GM12878 (cell line): ENCODE results near the gene LMO7. TPM values are rescaled to one million over a fixed set of nuclear protein-coding genes. Genes with fewer than 3 reads are reported as not detected.

ENCODE experiments used
- CHD1 ChIP-seq: IDR thresholded peaks from 2 replicates; pipeline ENCODE4 v1.6.1; 2012; ENCODE audit warnings: low read depth, low read length, improper control_type of control experiment
- GATAD2B ChIP-seq: fragments of 450-650 bp; conservative IDR thresholded peaks from 2 replicates; pipeline ENCODE4 v1.6.1; 2017; ENCODE audit warnings: low read depth, mild to moderate bottlenecking, moderate library complexity
- HDAC2 ChIP-seq: fragments of 200-600 bp; sonication (generic); IDR thresholded peaks from 2 replicates; pipeline ENCODE4 v1.6.1; 2017
- KDM1A ChIP-seq: fragments of 200-600 bp; sonication (generic); IDR thresholded peaks from 2 replicates; pipeline ENCODE4 v1.6.1; 2016; ENCODE audit warnings: borderline replicate concordance
- polyA plus RNA-seq, 11 experiments: library from polyadenylated mRNA; depleted of rRNA in 4 of 11; unstranded in 6 of 11; stranded (reverse) in 5 of 11; fragments of >200 nt; fragmentation: Nextera tagmentation in 4 of 11; fragmentation: Illumina TruSeq in 1 of 11; extraction: Ambion mirVana in 4 of 11; extraction: Trizol in 1 of 11; gene quantifications; 1 replicate in 1 of 11; 2 replicates in 10 of 11; pipeline versions ENCODE4 v1.2.1 to v1.2.3, GENCODE V29; 2011 to 2016; ENCODE audit warnings: inconsistent platforms in 2 of 11, missing spikeins in 2 of 11, low read depth in 1 of 11
- total RNA-seq, 4 experiments: library from RNA; depleted of rRNA in 3 of 4; stranded (reverse); fragments of >200 nt in 3 of 4; fragmentation: Illumina TruSeq in 1 of 4; extraction: Trizol in 1 of 4; gene quantifications; 2 replicates each; pipeline versions ENCODE4 v1.2.1 to v1.2.3, GENCODE V29; 2013 to 2021
- TF ChIP-seq, protein P1 (sequence below): fragments of 450-650 bp; IDR thresholded peaks from 2 replicates; pipeline ENCODE4 v1.6.1; 2017; ENCODE audit warnings: antibody characterized with exemption, mild to moderate bottlenecking, moderate library complexity
- TF ChIP-seq, protein P2 (sequence below): fragments of 150-350 bp; IDR thresholded peaks from 2 replicates; pipeline ENCODE4 v1.6.1; 2016; ENCODE audit warnings: low read depth, low read length
- TF ChIP-seq, protein P3 (sequence below): fragments of 450-650 bp; IDR thresholded peaks from 2 replicates; pipeline ENCODE4 v1.6.1; 2017; ENCODE audit warnings: borderline replicate concordance

Gene LMO7
- total and polyA plus RNA-seq, 10 of the 15 experiments (the other 5 are each of a cell fraction or from before 2014, with no cell fraction given): 8.5 to 67.8 (median 36.8) TPM

DNA sequence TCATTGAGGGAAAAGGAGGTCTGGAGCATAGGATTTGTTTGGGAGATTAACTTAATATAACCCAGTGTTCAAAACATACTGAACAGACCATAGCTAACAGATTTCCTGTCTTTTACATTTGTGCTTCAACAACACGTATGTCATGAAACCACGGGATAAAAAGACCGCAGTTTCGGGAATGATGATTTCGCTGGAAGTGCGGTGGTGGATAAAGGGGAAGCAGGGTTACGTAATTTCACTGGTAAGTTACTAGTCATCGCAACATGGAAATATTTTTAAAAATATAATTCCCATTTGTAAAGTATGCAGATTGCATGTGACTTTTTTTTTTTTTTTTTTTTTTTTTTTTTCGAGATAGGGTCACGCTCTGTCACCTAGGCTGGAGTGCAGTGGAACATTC lies 237.4 kb downstream of the LMO7 start (continued):
- TF ChIP-seq, protein P1, sequence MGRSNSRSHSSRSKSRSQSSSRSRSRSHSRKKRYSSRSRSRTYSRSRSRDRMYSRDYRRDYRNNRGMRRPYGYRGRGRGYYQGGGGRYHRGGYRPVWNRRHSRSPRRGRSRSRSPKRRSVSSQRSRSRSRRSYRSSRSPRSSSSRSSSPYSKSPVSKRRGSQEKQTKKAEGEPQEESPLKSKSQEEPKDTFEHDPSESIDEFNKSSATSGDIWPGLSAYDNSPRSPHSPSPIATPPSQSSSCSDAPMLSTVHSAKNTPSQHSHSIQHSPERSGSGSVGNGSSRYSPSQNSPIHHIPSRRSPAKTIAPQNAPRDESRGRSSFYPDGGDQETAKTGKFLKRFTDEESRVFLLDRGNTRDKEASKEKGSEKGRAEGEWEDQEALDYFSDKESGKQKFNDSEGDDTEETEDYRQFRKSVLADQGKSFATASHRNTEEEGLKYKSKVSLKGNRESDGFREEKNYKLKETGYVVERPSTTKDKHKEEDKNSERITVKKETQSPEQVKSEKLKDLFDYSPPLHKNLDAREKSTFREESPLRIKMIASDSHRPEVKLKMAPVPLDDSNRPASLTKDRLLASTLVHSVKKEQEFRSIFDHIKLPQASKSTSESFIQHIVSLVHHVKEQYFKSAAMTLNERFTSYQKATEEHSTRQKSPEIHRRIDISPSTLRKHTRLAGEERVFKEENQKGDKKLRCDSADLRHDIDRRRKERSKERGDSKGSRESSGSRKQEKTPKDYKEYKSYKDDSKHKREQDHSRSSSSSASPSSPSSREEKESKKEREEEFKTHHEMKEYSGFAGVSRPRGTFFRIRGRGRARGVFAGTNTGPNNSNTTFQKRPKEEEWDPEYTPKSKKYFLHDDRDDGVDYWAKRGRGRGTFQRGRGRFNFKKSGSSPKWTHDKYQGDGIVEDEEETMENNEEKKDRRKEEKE: no peak
- TF ChIP-seq CHD1 (no peak), GATAD2B (no peak), KDM1A (no peak), HDAC2 (no peak)
- TF ChIP-seq, protein P2, sequence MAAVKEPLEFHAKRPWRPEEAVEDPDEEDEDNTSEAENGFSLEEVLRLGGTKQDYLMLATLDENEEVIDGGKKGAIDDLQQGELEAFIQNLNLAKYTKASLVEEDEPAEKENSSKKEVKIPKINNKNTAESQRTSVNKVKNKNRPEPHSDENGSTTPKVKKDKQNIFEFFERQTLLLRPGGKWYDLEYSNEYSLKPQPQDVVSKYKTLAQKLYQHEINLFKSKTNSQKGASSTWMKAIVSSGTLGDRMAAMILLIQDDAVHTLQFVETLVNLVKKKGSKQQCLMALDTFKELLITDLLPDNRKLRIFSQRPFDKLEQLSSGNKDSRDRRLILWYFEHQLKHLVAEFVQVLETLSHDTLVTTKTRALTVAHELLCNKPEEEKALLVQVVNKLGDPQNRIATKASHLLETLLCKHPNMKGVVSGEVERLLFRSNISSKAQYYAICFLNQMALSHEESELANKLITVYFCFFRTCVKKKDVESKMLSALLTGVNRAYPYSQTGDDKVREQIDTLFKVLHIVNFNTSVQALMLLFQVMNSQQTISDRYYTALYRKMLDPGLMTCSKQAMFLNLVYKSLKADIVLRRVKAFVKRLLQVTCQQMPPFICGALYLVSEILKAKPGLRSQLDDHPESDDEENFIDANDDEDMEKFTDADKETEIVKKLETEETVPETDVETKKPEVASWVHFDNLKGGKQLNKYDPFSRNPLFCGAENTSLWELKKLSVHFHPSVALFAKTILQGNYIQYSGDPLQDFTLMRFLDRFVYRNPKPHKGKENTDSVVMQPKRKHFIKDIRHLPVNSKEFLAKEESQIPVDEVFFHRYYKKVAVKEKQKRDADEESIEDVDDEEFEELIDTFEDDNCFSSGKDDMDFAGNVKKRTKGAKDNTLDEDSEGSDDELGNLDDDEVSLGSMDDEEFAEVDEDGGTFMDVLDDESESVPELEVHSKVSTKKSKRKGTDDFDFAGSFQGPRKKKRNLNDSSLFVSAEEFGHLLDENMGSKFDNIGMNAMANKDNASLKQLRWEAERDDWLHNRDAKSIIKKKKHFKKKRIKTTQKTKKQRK: no peak
- TF ChIP-seq, protein P3, sequence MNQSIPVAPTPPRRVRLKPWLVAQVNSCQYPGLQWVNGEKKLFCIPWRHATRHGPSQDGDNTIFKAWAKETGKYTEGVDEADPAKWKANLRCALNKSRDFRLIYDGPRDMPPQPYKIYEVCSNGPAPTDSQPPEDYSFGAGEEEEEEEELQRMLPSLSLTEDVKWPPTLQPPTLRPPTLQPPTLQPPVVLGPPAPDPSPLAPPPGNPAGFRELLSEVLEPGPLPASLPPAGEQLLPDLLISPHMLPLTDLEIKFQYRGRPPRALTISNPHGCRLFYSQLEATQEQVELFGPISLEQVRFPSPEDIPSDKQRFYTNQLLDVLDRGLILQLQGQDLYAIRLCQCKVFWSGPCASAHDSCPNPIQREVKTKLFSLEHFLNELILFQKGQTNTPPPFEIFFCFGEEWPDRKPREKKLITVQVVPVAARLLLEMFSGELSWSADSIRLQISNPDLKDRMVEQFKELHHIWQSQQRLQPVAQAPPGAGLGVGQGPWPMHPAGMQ: no peak
- TF ChIP-seq, all 136 proteins: peak for 0
